WTC11 (cell line): Measurements from ENCODE around the gene PODXL. TPM values are rescaled to one million over a fixed set of nuclear protein-coding genes. Genes with fewer than 3 reads are reported as not detected.

Experiments used
- ATAC-seq: fragments of 200-7000 bp; cut with Tn5 transposase; 2 replicates; pipeline ENCODE4 v1.10.0; 2021; ENCODE audit warnings: mild to moderate bottlenecking, moderate library complexity
- CTCF ChIA-PET: fragments of 300-600 bp; sonication (Branson Sonifier 250); formaldehyde crosslinking; loops from one replicate; lab custom pipeline; 2021; ENCODE audit warnings: antibody characterized with exemption; lab: Charles Lee
- POLR2A ChIA-PET: fragments of 350-600 bp; sonication (Branson Sonifier 250); formaldehyde crosslinking; loops from one replicate; lab custom pipeline; 2021; ENCODE audit warnings: antibody characterized with exemption; lab: Charles Lee
- DNase-seq: peaks from one replicate; pipeline ENCODE4 v3.0.0; 2021; ENCODE audit warnings: low spot score
- H3K27ac Mint-ChIP-seq: 2 replicates; pipeline ENCODE4 v1.8.0; 2021; ENCODE audit warnings: mixed read lengths
- H3K27me3 Mint-ChIP-seq: 2 replicates; pipeline ENCODE4 v1.8.0; 2021; ENCODE audit warnings: low read depth, mild to moderate bottlenecking, moderate library complexity, mixed read lengths
- H3K36me3 Mint-ChIP-seq: 2 replicates; pipeline ENCODE4 v1.8.0; 2021; ENCODE audit warnings: mixed read lengths
- H3K4me1 Mint-ChIP-seq: 2 replicates; pipeline ENCODE4 v1.8.0; 2022; ENCODE audit warnings: mixed read lengths
- H3K4me3 Mint-ChIP-seq: 2 replicates; pipeline ENCODE4 v1.8.0; 2021; ENCODE audit warnings: mild to moderate bottlenecking, moderate library complexity, mixed read lengths
- H3K9me3 Mint-ChIP-seq: 2 replicates; pipeline ENCODE4 v1.8.0; 2021; ENCODE audit warnings: mixed read lengths
- AFF4 ChIP-seq: sonication (generic); formaldehyde crosslinking; IDR thresholded peaks from 2 replicates; pipeline ENCODE4 v1.8.1; 2023; ENCODE audit warnings: mild to moderate bottlenecking, missing genetic modification reagents, borderline replicate concordance
- ATF1 ChIP-seq: sonication (generic); formaldehyde crosslinking; IDR thresholded peaks from 2 replicates; pipeline ENCODE4 v1.8.1; 2023; ENCODE audit warnings: mild to moderate bottlenecking, moderate library complexity, missing genetic modification reagents
- CREB1 ChIP-seq: sonication (generic); formaldehyde crosslinking; IDR thresholded peaks from 2 replicates; pipeline ENCODE4 v1.8.0; 2023; ENCODE audit warnings: mild to moderate bottlenecking, missing genetic modification reagents
- E2F5 ChIP-seq: sonication (generic); formaldehyde crosslinking; IDR thresholded peaks from 2 replicates; pipeline ENCODE4 v1.8.1; 2022; ENCODE audit warnings: mild to moderate bottlenecking, moderate library complexity, missing genetic modification reagents
- FOXJ3 ChIP-seq: sonication (generic); formaldehyde crosslinking; IDR thresholded peaks from 2 replicates; pipeline ENCODE4 v1.9.0; 2021; ENCODE audit warnings: missing genetic modification reagents, mild to moderate bottlenecking, borderline replicate concordance
- GRHL2 ChIP-seq: fragments of 250-450 bp; sonication (Bioruptor Pico); IDR thresholded peaks from 2 replicates; pipeline ENCODE4 v1.8.0; 2022; ENCODE audit warnings: mild to moderate bottlenecking, moderate library complexity; ENCODE audit not compliant: insufficient replicate concordance, severe bottlenecking
- IRF1 ChIP-seq: sonication (generic); formaldehyde crosslinking; IDR thresholded peaks from 2 replicates; pipeline ENCODE4 v1.8.0; 2023; ENCODE audit warnings: missing genetic modification reagents
- IRF2 ChIP-seq: sonication (generic); formaldehyde crosslinking; IDR thresholded peaks from 2 replicates; pipeline ENCODE4 v1.8.0; 2022; ENCODE audit warnings: low read depth, missing genetic modification reagents, borderline replicate concordance
- MXD4 ChIP-seq: fragments of 250-450 bp; sonication (Bioruptor Pico); IDR thresholded peaks from 2 replicates; pipeline ENCODE4 v1.8.0; 2021; ENCODE audit warnings: mild to moderate bottlenecking, moderate library complexity, borderline replicate concordance
- MYBL2 ChIP-seq: sonication (generic); formaldehyde crosslinking; IDR thresholded peaks from 2 replicates; pipeline ENCODE4 v1.8.1; 2023; ENCODE audit warnings: mild to moderate bottlenecking, moderate library complexity, missing genetic modification reagents
- NFATC4 ChIP-seq: fragments of 250-450 bp; sonication (Bioruptor Pico); IDR thresholded peaks from 2 replicates; pipeline ENCODE4 v1.9.0; 2021; ENCODE audit warnings: mild to moderate bottlenecking
- NR1H2 ChIP-seq: sonication (generic); formaldehyde crosslinking; IDR thresholded peaks from 2 replicates; pipeline ENCODE4 v1.9.0; 2021; ENCODE audit warnings: mild to moderate bottlenecking, moderate library complexity, missing genetic modification reagents
- NR2C2 ChIP-seq: sonication (generic); formaldehyde crosslinking; IDR thresholded peaks from 2 replicates; pipeline ENCODE4 v1.8.0; 2022; ENCODE audit warnings: mild to moderate bottlenecking, missing genetic modification reagents
- PRRX2 ChIP-seq: fragments of 250-450 bp; sonication (Bioruptor Pico); IDR thresholded peaks from 2 replicates; pipeline ENCODE4 v1.8.0; 2021; ENCODE audit warnings: mild to moderate bottlenecking
- RELA ChIP-seq: sonication (generic); formaldehyde crosslinking; IDR thresholded peaks from 2 replicates; pipeline ENCODE4 v1.8.1; 2022; ENCODE audit warnings: missing genetic modification reagents, mild to moderate bottlenecking, borderline replicate concordance
- SMAD3 ChIP-seq: sonication (generic); formaldehyde crosslinking; IDR thresholded peaks from 2 replicates; pipeline ENCODE4 v1.8.0; 2022; ENCODE audit warnings: missing genetic modification reagents, mild to moderate bottlenecking, borderline replicate concordance
- TCF7 ChIP-seq: sonication (generic); formaldehyde crosslinking; IDR thresholded peaks from 2 replicates; pipeline ENCODE4 v1.8.0; 2022; ENCODE audit warnings: mild to moderate bottlenecking, low read depth, missing genetic modification reagents, moderate library complexity
- ZBTB21 ChIP-seq: sonication (generic); formaldehyde crosslinking; IDR thresholded peaks from 2 replicates; pipeline ENCODE4 v1.8.1; 2023; ENCODE audit warnings: mild to moderate bottlenecking, missing genetic modification reagents, borderline replicate concordance
- ZNF317 ChIP-seq: sonication (generic); formaldehyde crosslinking; IDR thresholded peaks from 2 replicates; pipeline ENCODE4 v1.8.1; 2023; ENCODE audit warnings: low read depth, mild to moderate bottlenecking, moderate library complexity, missing genetic modification reagents, borderline replicate concordance
- total RNA-seq: library from RNA; stranded (reverse); gene quantifications from 3 replicates; pipeline ENCODE4 v1.2.3, GENCODE V29; 2021

The PODXL gene
- total RNA-seq, 1 experiment from 2014 or later, result 483 TPM

GRCh38 chr7:131530137-131530536 lies 26.3 kb downstream of the PODXL start:
- Mint-ChIP-seq H3K4me3 (no peak overlapping the region), H3K9me3 (no peaks in the 10 kb centered on the region), H3K27ac (peak overlapping the region; percentile 47; the same call in 1 of the 2 replicates), H3K4me1 (peaks cover 77% of the 10 kb centered on the region), H3K27me3 (no peaks in the 10 kb centered on the region), H3K36me3 (peaks cover 22% of the 10 kb centered on the region)
- TF ChIP-seq AFF4 (no peak), E2F5 (CRISPR knock-in tag) (no peak), RELA (no peak), NR1H2 (CRISPR knock-in tag) (no peak), FOXJ3 (CRISPR knock-in tag) (no peak), SMAD3 (no peak)
- ATAC-seq (no peak), DNase-seq (no peak)
- CTCF ChIA-PET, result interaction anchor here (0.6 to 2.9 kb wide), 4 partner anchors 16 to 125 kb away, joined by 3 to 19 read pairs (median 8); no protein-coding TSS in a partner anchor
- POLR2A ChIA-PET, result interaction anchor here (1.2 kb wide), 1 partner anchor 76 kb away, joined by 7 read pairs; no protein-coding TSS in a partner anchor

- TF ChIP-seq NR2C2 (CRISPR knock-in tag) (no peak), NR1H2 (CRISPR knock-in tag) (no peak), E2F5 (CRISPR knock-in tag) (no peak), MYBL2 (CRISPR knock-in tag) (no peak), IRF2 (no peak), PRRX2 (CRISPR knock-in tag) (no peak), NFATC4 (no peak), TCF7 (CRISPR knock-in tag) (no peak), ZBTB21 (no peak), ZNF317 (CRISPR knock-in tag) (no peak), SMAD3 (no peak), GRHL2 (no peak), MXD4 (CRISPR knock-in tag) (no peak), ATF1 (CRISPR knock-in tag) (no peak), CREB1 (CRISPR knock-in tag) (no peak), IRF1 (no peak)
- DNase-seq, result no peak
- Mint-ChIP-seq H3K36me3 (peaks cover 18% of the 10 kb centered on the region), H3K4me3 (no peak overlapping the region), H3K9me3 (no peaks in the 10 kb centered on the region), H3K27me3 (no peaks in the 10 kb centered on the region), H3K4me1 (peaks cover 75% of the 10 kb centered on the region), H3K27ac (peak overlapping the region; percentile 0; the same call in 1 of the 2 replicates)
- POLR2A ChIA-PET, result interaction anchor here (1.2 kb wide), 1 partner anchor 77 kb away, joined by 7 read pairs; no protein-coding TSS in a partner anchor
- ATAC-seq, result no peak; the same call in 1 of the 2 replicates
- CTCF ChIA-PET, result interaction anchor here (0.6 to 2.9 kb wide), 3 partner anchors 17 to 125 kb away, joined by 3 to 19 read pairs (median 12); no protein-coding TSS in a partner anchor
Measured at GRCh38 chr7:131529617-131530016, 26.8 kb downstream of the PODXL start.
